NCI-H187 treated with DMSO at 0.1 percent for 48 hours (cell line): ENCODE measurements around the gene DCLK1.
A peak's percentile ranks its signal among the peaks of the same experiment; 100 is the strongest.
"Not testable (repeated sequence)": the region's sequence is repeated elsewhere in the genome, so short reads cannot be mapped to it uniquely, and the experiment has no call there.

Source experiments
- DNase-seq: peaks from one replicate; lab custom pipeline; 2025; lab: John Stamatoyannopoulos, UW

Gene DCLK1

GRCh38 chr13:35984776-35985453 is 146.3 kb downstream of the DCLK1 start:
- DNase-seq, result peak; percentile 65

- no peak for DNase-seq
Observed at GRCh38 chr13:35984287-35984686, 146.9 kb downstream of the DCLK1 start.

GRCh38 chr13:35983703-35984102 is 147.5 kb downstream of the DCLK1 start:
- not testable (repeated sequence) for DNase-seq

GRCh38 chr13:35983206-35983605 is 148.0 kb downstream of the DCLK1 start:
- DNase-seq, result no peak

GRCh38 chr13:35979361-35979951 is 151.7 kb downstream of the DCLK1 start:
- no peak for DNase-seq

- DNase-seq, result peak; percentile 15
Observed at GRCh38 chr13:35978607-35979316, 152.4 kb downstream of the DCLK1 start.

- DNase-seq, result no peak
Observed at GRCh38 chr13:35977060-35977459, 154.1 kb downstream of the DCLK1 start.

- DNase-seq, result no peak
Observed at GRCh38 chr13:35976126-35976525, 155.1 kb downstream of the DCLK1 start.

GRCh38 chr13:35966951-35967350 is 164.2 kb downstream of the DCLK1 start:
- DNase-seq, result not testable (repeated sequence)

- DNase-seq, result no peak
Observed at GRCh38 chr13:35966024-35966423, 165.2 kb downstream of the DCLK1 start.

GRCh38 chr13:35965226-35965927 is 165.8 kb downstream of the DCLK1 start:
- DNase-seq, result no peak

GRCh38 chr13:35964863-35965180 is 166.4 kb downstream of the DCLK1 start:
- no peak for DNase-seq

GRCh38 chr13:35964011-35964862 is 166.9 kb downstream of the DCLK1 start:
- no peak for DNase-seq

- DNase-seq, result no peak
Observed at GRCh38 chr13:35961461-35962220, 169.5 kb downstream of the DCLK1 start.

- no peak for DNase-seq
Observed at GRCh38 chr13:35961002-35961401, 170.2 kb downstream of the DCLK1 start.

GRCh38 chr13:35957996-35958395 is 173.2 kb downstream of the DCLK1 start:
- no peak for DNase-seq

- DNase-seq, result no peak
Observed at GRCh38 chr13:35957241-35957731, 173.9 kb downstream of the DCLK1 start.

- no peak for DNase-seq
Observed at GRCh38 chr13:35956074-35956473, 175.1 kb downstream of the DCLK1 start.

GRCh38 chr13:35954207-35954560 is 177.0 kb downstream of the DCLK1 start:
- DNase-seq, result no peak

GRCh38 chr13:35953537-35954206 is 177.5 kb downstream of the DCLK1 start:
- DNase-seq, result peak; percentile 95
